Astrocyte of the cerebellum (primary cell): ENCODE results near the gene STPG3.

ENCODE experiments used
- DNase-seq: peaks from one replicate; pipeline ENCODE4 v3.0.0-alpha.2; 2011; ENCODE audit warnings: low read depth
- H3K4me3 ChIP-seq: 2 replicates; pipeline ENCODE4 v1.5.1; 2011; ENCODE audit warnings: mild to moderate bottlenecking, low read depth, low read length, moderate library complexity
- CTCF ChIP-seq: IDR thresholded peaks from 2 replicates; pipeline ENCODE4 v1.5.1; 2012; ENCODE audit warnings: low read length, low read depth, moderate library complexity, mild to moderate bottlenecking; ENCODE audit errors: missing control alignments
- in situ Hi-C: cut with HindIII; loops from 2 replicates; pipeline ENCODE4 v1.10.0; 2017; ENCODE audit warnings: low sequenced_read_pairs

STPG3 gene

GRCh38 chr9:137212520-137212919 is 38.6 kb upstream of the STPG3 start:
- no peak overlapping the region for H3K4me3 ChIP-seq
- in situ Hi-C loops, result no loop called here
- no peak for TF ChIP-seq CTCF
- DNase-seq, result no peak

DNA sequence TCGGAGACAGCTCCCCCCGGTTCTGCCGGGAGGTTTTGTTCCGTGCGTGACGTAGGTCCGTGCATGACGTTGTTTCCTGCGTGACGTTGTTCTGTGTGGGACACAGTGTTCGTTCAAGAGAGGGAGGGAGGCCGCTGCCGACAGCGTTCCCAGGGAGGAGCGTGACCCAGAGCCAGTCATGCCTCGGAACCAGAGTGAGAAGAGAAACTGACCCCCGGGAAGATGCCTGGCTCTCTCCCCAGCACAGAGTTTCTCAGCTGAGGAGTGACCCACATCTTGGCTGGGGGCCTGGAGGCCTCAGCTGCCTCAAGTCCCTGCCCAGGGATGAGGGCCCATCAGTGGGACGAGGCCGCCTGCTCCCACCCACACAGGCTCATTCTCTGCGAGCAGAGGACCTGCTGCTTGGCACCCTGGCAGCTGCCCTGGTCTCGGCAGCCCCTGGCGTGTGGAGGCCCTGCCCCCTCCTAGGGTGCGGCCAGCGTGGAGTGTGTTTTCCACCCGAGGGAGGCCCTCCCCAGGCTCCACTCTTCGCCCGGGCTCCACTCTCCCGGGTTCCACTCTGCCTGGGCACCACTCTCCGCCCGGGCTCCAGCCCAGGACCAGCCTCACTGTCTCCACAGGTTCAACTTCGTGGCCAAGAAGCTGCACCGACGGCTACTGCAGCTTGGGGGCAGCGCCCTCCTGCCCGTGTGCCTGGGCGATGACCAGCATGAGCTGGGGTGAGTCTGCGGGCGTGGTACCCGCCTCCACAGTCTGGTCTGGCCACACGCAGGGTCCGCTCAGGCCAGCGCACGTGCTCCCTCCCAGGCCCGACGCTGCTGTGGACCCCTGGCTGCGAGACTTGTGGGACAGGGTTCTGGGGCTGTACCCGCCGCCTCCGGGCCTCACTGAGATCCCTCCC is 37.7 kb upstream of the STPG3 start:
- in situ Hi-C loops, result no loop called here
- no peak for DNase-seq
- H3K4me3 ChIP-seq, result no peak overlapping the region
- TF ChIP-seq CTCF, result no peak

GRCh38 chr9:137214620-137215019 is 36.5 kb upstream of the STPG3 start:
- in situ Hi-C loops, result no loop called here
- no peak overlapping the region for H3K4me3 ChIP-seq
- no peak for TF ChIP-seq CTCF
- no peak for DNase-seq

GRCh38 chr9:137215196-137215986 is 35.7 kb upstream of the STPG3 start:
- H3K4me3 ChIP-seq, result no peak overlapping the region
- in situ Hi-C loops, result no loop called here
- no peak for DNase-seq

GRCh38 chr9:137216188-137216965 is 34.7 kb upstream of the STPG3 start:
- no peak for DNase-seq
- in situ Hi-C loops, result no loop called here

More at GRCh38 chr9:137215196-137215986, 35.7 kb upstream of the STPG3 start:
- TF ChIP-seq CTCF, result no peak

More at GRCh38 chr9:137216188-137216965, 34.7 kb upstream of the STPG3 start:
- no peak overlapping the region for H3K4me3 ChIP-seq
- no peak for TF ChIP-seq CTCF
